Measurements from ENCODE around the gene VWA3A. TPM values are rescaled to one million over a fixed set of nuclear protein-coding genes. Genes with fewer than 3 reads are reported as not detected.

Gene VWA3A
- total RNA-seq, 1 experiment from 2014 or later, result not detected

- Histone ChIP-seq H3K27ac (ENCODE audit: low read length) (no peak overlapping the region), H3K4me1 (ENCODE audit: insufficient read depth, low read length) (peaks cover 11% of the 10 kb centered on the region; the same call in 1 of the 2 replicates), H3F3A (ENCODE audit: low read length, unreplicated experiment) (no peaks in the 10 kb centered on the region), H3K79me2 (ENCODE audit: low read length) (peaks cover 52% of the 10 kb centered on the region), H3K9me2 (replicated peaks; ENCODE audit: low read length) (no peaks in the 10 kb centered on the region), H3K36me3 (ENCODE audit: low read depth, low read length) (0 out of 2 replicates have a peak, but pooled peaks cover 7% of the 10 kb centered on the region), H3K27me3 (ENCODE audit: low read length) (no peaks in the 10 kb centered on the region), H3K9me3 (ENCODE audit: low read length) (no peaks in the 10 kb centered on the region), H3K4me3 (ENCODE audit: low read length) (no peak overlapping the region), H4K20me1 (ENCODE audit: low read length) (no peaks in the 10 kb centered on the region), H3K9ac (ENCODE audit: low read length) (no peak overlapping the region), H3K4me2 (ENCODE audit: low read length) (no peak overlapping the region), H2AFZ (ENCODE audit: low read length) (no peak overlapping the region)
- no TSS peak for BruUV-seq (replicated peaks)
- ChIA-PET POLR2A (ENCODE audit: unreplicated experiment) (no interaction called here), CTCF (no interaction called here)
- DNase-seq (peak; percentile 24), ATAC-seq (no peak)
- intact Hi-C loops (cut with micrococcal nuclease), result no loop called here
- TF ChIP-seq EZH2 (IDR thresholded peaks at IDR 0.05; ENCODE audit: low read length, unreplicated experiment), result no peak
These were observed 41.4 kb upstream of the VWA3A start for GRCh38 chr16:22050963-22051362.

- no TSS peak for BruUV-seq (replicated peaks)
- H3K36me3 ChIP-seq (ENCODE audit: low read depth, low read length), result peaks cover 15% of the 10 kb centered on the region; the same call in 1 of the 2 replicates
- H3K9me3 ChIP-seq (ENCODE audit: low read length), result no peaks in the 10 kb centered on the region
- no peak overlapping the region for H3K4me3 ChIP-seq (ENCODE audit: low read length)
- H3K27ac ChIP-seq (ENCODE audit: low read length), result no peak overlapping the region
- H3K27me3 ChIP-seq (ENCODE audit: low read length), result no peaks in the 10 kb centered on the region
- H3K4me2 ChIP-seq (ENCODE audit: low read length), result no peak overlapping the region
- CTCF ChIA-PET, result interaction anchor here (0.6 kb wide), 1 partner anchor 25 kb away, joined by 3 read pairs; no protein-coding TSS in a partner anchor
- no peak for ATAC-seq
- POLR2A ChIA-PET (ENCODE audit: unreplicated experiment), result interaction anchor here (0.6 kb wide), 1 partner anchor 19 kb away, joined by 3 read pairs; no protein-coding TSS in a partner anchor
- H3K79me2 ChIP-seq (ENCODE audit: low read length), result peaks cover 53% of the 10 kb centered on the region
- no peak overlapping the region for H2AFZ ChIP-seq (ENCODE audit: low read length)
- no peaks in the 10 kb centered on the region for H3F3A ChIP-seq (ENCODE audit: low read length, unreplicated experiment)
- TF ChIP-seq CTCF (conservative IDR thresholded peaks at IDR 0.05; ENCODE audit: low read depth, low read length), result no peak
- TF ChIP-seq EZH2phosphoT487 (IDR thresholded peaks at IDR 0.05; ENCODE audit: borderline replicate concordance, low read length), result no peak
- no peak for TF ChIP-seq EZH2 (IDR thresholded peaks at IDR 0.05; ENCODE audit: low read length, unreplicated experiment)
- no peaks in the 10 kb centered on the region for H4K20me1 ChIP-seq (ENCODE audit: low read length)
- intact Hi-C loops (cut with micrococcal nuclease), result no loop called here
- DNase-seq, result no peak
- H3K9ac ChIP-seq (ENCODE audit: low read length), result no peak overlapping the region
- peaks cover 11% of the 10 kb centered on the region; the same call in 1 of the 2 replicates for H3K4me1 ChIP-seq (ENCODE audit: insufficient read depth, low read length)
- no peaks in the 10 kb centered on the region for H3K9me2 ChIP-seq (replicated peaks; ENCODE audit: low read length)
These were observed 39.4 kb upstream of the VWA3A start for GRCh38 chr16:22052980-22053379.

- no peak for ATAC-seq
- no peaks in the 10 kb centered on the region for H3K27me3 ChIP-seq (ENCODE audit: low read length)
- H3F3A ChIP-seq (ENCODE audit: low read length, unreplicated experiment), result no peaks in the 10 kb centered on the region
- H4K20me1 ChIP-seq (ENCODE audit: low read length), result no peaks in the 10 kb centered on the region
- H3K4me3 ChIP-seq (ENCODE audit: low read length), result no peak overlapping the region
- intact Hi-C loops (cut with micrococcal nuclease), result no loop called here
- BruUV-seq (replicated peaks), result no TSS peak
- peaks cover 11% of the 10 kb centered on the region; the same call in 1 of the 2 replicates for H3K4me1 ChIP-seq (ENCODE audit: insufficient read depth, low read length)
- no peaks in the 10 kb centered on the region for H3K9me3 ChIP-seq (ENCODE audit: low read length)
- no peak overlapping the region for H3K4me2 ChIP-seq (ENCODE audit: low read length)
- no peak overlapping the region for H3K27ac ChIP-seq (ENCODE audit: low read length)
- H3K36me3 ChIP-seq (ENCODE audit: low read depth, low read length), result peaks cover 15% of the 10 kb centered on the region; the same call in 1 of the 2 replicates
- no peak overlapping the region for H3K9ac ChIP-seq (ENCODE audit: low read length)
- no peak overlapping the region for H2AFZ ChIP-seq (ENCODE audit: low read length)
- TF ChIP-seq CTCF (conservative IDR thresholded peaks at IDR 0.05; ENCODE audit: low read depth, low read length), result no peak
- TF ChIP-seq EZH2 (IDR thresholded peaks at IDR 0.05; ENCODE audit: low read length, unreplicated experiment), result no peak
- H3K79me2 ChIP-seq (ENCODE audit: low read length), result peaks cover 51% of the 10 kb centered on the region
- no peak for DNase-seq
- no peaks in the 10 kb centered on the region for H3K9me2 ChIP-seq (replicated peaks; ENCODE audit: low read length)
- CTCF ChIA-PET, result no interaction called here
- POLR2A ChIA-PET (ENCODE audit: unreplicated experiment), result no interaction called here
These were observed 38.4 kb upstream of the VWA3A start for GRCh38 chr16:22053921-22054341.
